ENCODE data around the gene KNG1.

KNG1 gene

DNA sequence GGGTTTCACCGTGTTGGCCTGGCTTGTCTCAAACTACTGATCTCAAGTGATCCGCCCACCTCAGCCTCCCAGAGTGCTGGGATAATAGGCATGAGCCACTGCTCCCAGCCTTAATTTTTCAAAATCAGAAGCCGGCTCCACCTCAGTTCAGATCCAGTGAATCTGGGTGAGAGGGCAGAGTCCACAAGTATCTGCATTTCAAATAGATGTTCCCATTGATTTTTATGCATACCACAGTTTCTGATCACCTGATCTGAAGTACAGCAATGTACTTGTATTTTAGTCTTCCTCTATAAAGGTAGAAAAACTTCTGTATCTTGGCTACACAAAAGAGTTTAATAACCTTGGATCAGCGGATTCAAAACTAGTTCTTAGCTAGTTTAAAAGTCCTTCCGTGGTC, 62.0 kb downstream of the KNG1 start:
- no peaks in the 10 kb centered on the region for H3K9me3 ChIP-seq
- H3K4me1 ChIP-seq (ENCODE audit: control insufficient read depth in 1 of 2, insufficient read depth in 1 of 2, low read depth in 1 of 2, low read length in 1 of 2): peaks cover 9 to 10% of the 10 kb centered on the region in 2 experiments
- no peak overlapping the region for H3K4me3 ChIP-seq (ENCODE audit: low read depth in 1 of 2, low read length in 1 of 2)
- peaks cover 3% of the 10 kb centered on the region for H3K36me3 ChIP-seq
- no peak for TF ChIP-seq CTCF (IDR thresholded peaks at IDR 0.05)
- no peak overlapping the region for H3K27ac ChIP-seq
- H3K27me3 ChIP-seq: peaks cover 31% of the 10 kb centered on the region

DNA sequence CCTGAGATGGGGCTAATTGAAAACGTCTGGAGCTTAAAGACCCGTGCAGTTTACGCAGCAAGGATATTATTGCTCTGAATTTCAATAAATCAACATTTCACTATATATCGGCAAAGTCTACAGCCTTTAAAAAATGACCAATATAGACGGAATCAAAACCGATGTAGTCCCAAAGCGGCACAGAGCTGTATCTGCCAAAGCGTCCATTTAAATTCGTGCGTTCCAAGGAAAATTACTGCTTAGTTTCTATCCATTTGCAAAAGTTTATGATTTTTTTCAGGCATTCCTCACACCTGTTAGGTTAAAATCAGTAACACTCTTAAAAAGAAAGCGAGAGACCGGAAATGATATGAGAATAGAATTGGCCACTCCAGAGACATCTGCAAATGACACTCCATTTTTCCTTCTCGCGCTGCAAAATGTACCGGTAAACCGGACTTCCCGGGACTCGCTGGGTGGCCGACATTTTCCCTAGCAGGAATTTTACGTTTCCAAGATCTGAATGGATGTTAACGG, 65.4 kb downstream of the KNG1 start:
- Histone ChIP-seq H3K4me3 (ENCODE audit: low read depth in 1 of 2, low read length in 1 of 2) (peak overlapping the region; percentile 89 to 91), H3K4me1 (ENCODE audit: control insufficient read depth in 1 of 2, insufficient read depth in 1 of 2, low read depth in 1 of 2, low read length in 1 of 2) (peaks cover 28 to 29% of the 10 kb centered on the region in 2 experiments), H3K27ac (peak overlapping the region; percentile 89), H3K27me3 (peaks cover 21% of the 10 kb centered on the region), H3K9me3 (no peaks in the 10 kb centered on the region), H3K36me3 (peaks cover 36% of the 10 kb centered on the region)
- TF ChIP-seq CTCF (IDR thresholded peaks at IDR 0.05): no peak

DNA sequence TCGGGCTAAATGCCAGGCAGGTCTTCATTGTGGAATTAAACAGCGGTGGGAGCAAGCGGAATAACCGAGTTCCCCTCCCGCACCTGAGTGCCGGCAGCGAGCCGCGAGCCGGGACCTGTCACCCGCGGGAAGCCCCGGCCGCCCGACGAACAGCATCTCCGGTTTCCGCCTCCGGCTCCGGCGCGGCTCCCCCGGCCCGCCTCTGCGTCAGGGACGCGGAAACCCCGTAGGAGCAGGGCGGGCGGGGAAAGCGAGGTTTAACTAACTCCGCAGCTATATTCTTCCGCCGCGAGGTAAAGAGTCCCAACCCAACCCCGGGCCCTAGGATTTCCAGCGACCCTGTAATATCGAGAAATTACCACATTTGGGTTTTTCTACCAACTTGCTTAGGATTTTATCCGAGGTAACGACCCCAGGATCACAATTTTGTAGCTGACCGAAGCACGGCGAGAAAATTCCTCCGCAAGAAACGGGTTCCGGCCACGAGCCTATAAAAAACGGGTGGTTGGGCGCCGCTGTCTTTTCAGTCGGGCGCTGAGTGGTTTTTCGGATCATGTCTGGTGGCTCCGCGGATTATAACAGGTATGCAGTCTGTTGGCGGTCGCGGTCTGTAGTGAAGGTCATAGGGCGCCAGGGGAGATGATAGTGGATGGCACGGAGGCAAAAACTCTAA, 66.0 kb downstream of the KNG1 start, which contains the start of gene EIF4A2:
Gene EIF4A2, plus strand, starts transcription at position 520 of the 673 bp plus-strand sequence. Its CDS starts 34 bp downstream, at position 554.
- Histone ChIP-seq H3K27me3 (peaks cover 21% of the 10 kb centered on the region), H3K36me3 (peaks cover 42% of the 10 kb centered on the region), H3K9me3 (no peaks in the 10 kb centered on the region), H3K4me3 (ENCODE audit: low read depth in 1 of 2, low read length in 1 of 2) (peak within 1 kb of the TSS; percentile 89 to 91), H3K4me1 (ENCODE audit: control insufficient read depth in 1 of 2, insufficient read depth in 1 of 2, low read depth in 1 of 2, low read length in 1 of 2) (peaks cover 28 to 29% of the 10 kb centered on the region in 2 experiments), H3K27ac (peak within 1 kb of the TSS; percentile 89)
- peak; percentile 31 for TF ChIP-seq CTCF (IDR thresholded peaks at IDR 0.05)

- Histone ChIP-seq H3K4me1 (ENCODE audit: control insufficient read depth in 1 of 2, insufficient read depth in 1 of 2, low read depth in 1 of 2, low read length in 1 of 2) (peaks cover 28 to 29% of the 10 kb centered on the region in 2 experiments), H3K27ac (peak overlapping the region; percentile 89), H3K27me3 (peaks cover 18% of the 10 kb centered on the region), H3K36me3 (peaks cover 49% of the 10 kb centered on the region), H3K9me3 (no peaks in the 10 kb centered on the region), H3K4me3 (ENCODE audit: low read depth in 1 of 2, low read length in 1 of 2) (peak overlapping the region; percentile 89 to 91)
- TF ChIP-seq CTCF (IDR thresholded peaks at IDR 0.05): no peak
Observed at GRCh38 chr3:186783731-186784515, 66.8 kb downstream of the KNG1 start.

DNA sequence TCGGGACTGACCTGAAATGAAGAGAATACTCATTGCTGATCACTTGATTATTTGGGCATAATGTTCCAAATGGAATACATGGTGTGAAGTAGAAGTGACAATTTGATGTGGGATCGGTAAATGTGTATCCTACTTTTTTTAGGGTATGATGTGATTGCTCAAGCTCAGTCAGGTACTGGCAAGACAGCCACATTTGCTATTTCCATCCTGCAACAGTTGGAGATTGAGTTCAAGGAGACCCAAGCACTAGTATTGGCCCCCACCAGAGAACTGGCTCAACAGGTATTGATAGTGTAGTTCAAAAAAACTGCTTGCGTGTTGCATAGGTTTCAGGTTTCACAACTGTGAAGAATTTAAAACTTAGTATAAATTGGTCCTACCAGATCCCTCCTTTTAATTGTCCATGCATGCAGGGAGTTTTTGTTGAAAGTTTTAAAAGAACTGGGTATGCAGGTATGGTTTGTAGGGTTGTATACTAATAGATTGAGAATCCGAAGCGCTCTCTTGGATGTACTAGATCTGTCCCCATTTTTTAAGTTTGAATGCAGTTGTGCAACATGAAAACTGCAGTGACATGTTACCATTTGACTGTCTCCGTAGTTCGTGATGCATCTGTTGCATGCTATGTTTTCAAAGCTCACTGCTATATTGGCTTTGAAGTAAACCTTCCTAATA, 67.8 kb downstream of the KNG1 start:
- peaks cover 16% of the 10 kb centered on the region for H3K27me3 ChIP-seq
- H3K4me1 ChIP-seq (ENCODE audit: control insufficient read depth in 1 of 2, insufficient read depth in 1 of 2, low read depth in 1 of 2, low read length in 1 of 2): peaks cover 28 to 29% of the 10 kb centered on the region in 2 experiments
- H3K27ac ChIP-seq: no peak overlapping the region
- H3K36me3 ChIP-seq: peaks cover 59% of the 10 kb centered on the region
- peak overlapping the region; percentile 89 to 91 for H3K4me3 ChIP-seq (ENCODE audit: low read depth in 1 of 2, low read length in 1 of 2)
- H3K9me3 ChIP-seq: no peaks in the 10 kb centered on the region
- no peak for TF ChIP-seq CTCF (IDR thresholded peaks at IDR 0.05)

All from neutrophil (primary cell).